GM04503 (cell line): ENCODE results near the gene TCF7.

Experiments used
- DNase-seq: peaks from one replicate; pipeline ENCODE4 v3.0.0-alpha.2; 2012; ENCODE audit warnings: low read depth

TCF7 gene

GRCh38 chr5:134090522-134090921, 24.0 kb upstream of the TCF7 start:
- no peak for DNase-seq

- no peak for DNase-seq
Measured at GRCh38 chr5:134091626-134092121, 22.8 kb upstream of the TCF7 start.

GRCh38 chr5:134092875-134093274, 21.6 kb upstream of the TCF7 start:
- no peak for DNase-seq

GRCh38 chr5:134093351-134093750, 21.1 kb upstream of the TCF7 start:
- no peak for DNase-seq

- no peak for DNase-seq
Measured at GRCh38 chr5:134095293-134095692, 19.2 kb upstream of the TCF7 start.

- DNase-seq: no peak
Measured at GRCh38 chr5:134095887-134096589, 18.4 kb upstream of the TCF7 start.

- no peak for DNase-seq
Measured at GRCh38 chr5:134097211-134097749, 17.2 kb upstream of the TCF7 start.

GRCh38 chr5:134098690-134099089, 15.8 kb upstream of the TCF7 start:
- DNase-seq: no peak

GRCh38 chr5:134099288-134099872, 15.1 kb upstream of the TCF7 start:
- no peak for DNase-seq

GRCh38 chr5:134099939-134100282, 14.6 kb upstream of the TCF7 start:
- DNase-seq: no peak

GRCh38 chr5:134100283-134101091, 14.0 kb upstream of the TCF7 start:
- no peak for DNase-seq

GRCh38 chr5:134101686-134102439, 12.6 kb upstream of the TCF7 start:
- no peak for DNase-seq

- DNase-seq: no peak
Measured at GRCh38 chr5:134103397-134103796, 11.1 kb upstream of the TCF7 start.

- no peak for DNase-seq
Measured at GRCh38 chr5:134103998-134104654, 10.4 kb upstream of the TCF7 start.

- no peak for DNase-seq
Measured at GRCh38 chr5:134106991-134107701, 7.3 kb upstream of the TCF7 start.

- DNase-seq: no peak
Measured at GRCh38 chr5:134107779-134108178, 6.7 kb upstream of the TCF7 start.

- DNase-seq: no peak
Measured at GRCh38 chr5:134110382-134110781, 4.1 kb upstream of the TCF7 start.

- DNase-seq: no peak
Measured at GRCh38 chr5:134111741-134112647, 2.5 kb upstream of the TCF7 start.

- no peak for DNase-seq
Measured at GRCh38 chr5:134112726-134113362, 1.6 kb upstream of the TCF7 start.
